NCI-H1105 (cell line): ENCODE results near the gene KANK2.
"Not testable (repeated sequence)": the region's sequence is repeated elsewhere in the genome, so short reads cannot be mapped to it uniquely, and the experiment has no call there.

Experiments
- DNase-seq: peaks from one replicate; lab custom pipeline; 2025; lab: John Stamatoyannopoulos, UW

KANK2 gene

DNA sequence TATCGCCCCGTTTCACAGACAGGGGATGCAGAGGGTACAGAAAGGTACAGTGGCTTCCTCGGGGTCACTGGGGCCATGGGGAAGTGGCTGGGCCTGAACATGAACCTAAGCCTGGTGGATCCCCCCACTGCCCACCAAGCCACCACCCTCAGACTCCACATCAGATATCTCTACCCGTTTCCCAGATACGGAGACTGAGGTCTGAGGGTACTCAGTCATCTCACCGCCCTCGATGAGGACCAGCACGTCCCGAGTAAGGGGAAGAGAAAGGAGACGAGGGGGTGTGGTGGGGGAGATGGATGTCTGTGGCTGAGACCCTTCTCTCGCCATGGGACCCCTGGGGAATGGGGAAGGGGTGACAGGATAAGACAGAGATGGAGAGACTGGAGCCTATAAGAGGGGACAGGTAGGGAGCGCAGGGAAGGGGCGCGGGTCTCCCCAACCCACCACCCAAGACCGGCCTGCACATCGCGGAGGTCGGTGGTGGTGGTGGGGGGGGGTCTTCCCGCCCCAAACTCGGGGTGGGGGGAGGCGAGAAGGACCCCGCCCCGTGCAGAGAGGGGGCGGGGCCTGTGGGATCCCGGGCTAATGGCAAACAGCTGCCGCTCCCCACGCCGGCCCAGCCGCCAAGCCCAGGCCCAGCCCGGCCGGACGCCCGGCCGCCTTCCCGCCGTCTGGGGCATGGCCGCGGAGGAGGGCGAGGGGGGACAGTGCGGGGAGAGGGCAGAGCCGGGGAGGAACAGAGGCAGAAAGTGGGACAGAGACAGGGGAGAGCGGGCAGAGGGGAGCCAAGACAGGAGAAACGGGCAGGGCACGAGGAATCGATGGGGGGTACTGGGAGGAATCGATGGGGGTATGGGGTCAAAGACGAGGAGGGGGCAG lies 698 bp downstream of the KANK2 start:
- no peak for DNase-seq

GRCh38 chr19:11195681-11196080 lies 1.7 kb downstream of the KANK2 start:
- no peak for DNase-seq

DNA sequence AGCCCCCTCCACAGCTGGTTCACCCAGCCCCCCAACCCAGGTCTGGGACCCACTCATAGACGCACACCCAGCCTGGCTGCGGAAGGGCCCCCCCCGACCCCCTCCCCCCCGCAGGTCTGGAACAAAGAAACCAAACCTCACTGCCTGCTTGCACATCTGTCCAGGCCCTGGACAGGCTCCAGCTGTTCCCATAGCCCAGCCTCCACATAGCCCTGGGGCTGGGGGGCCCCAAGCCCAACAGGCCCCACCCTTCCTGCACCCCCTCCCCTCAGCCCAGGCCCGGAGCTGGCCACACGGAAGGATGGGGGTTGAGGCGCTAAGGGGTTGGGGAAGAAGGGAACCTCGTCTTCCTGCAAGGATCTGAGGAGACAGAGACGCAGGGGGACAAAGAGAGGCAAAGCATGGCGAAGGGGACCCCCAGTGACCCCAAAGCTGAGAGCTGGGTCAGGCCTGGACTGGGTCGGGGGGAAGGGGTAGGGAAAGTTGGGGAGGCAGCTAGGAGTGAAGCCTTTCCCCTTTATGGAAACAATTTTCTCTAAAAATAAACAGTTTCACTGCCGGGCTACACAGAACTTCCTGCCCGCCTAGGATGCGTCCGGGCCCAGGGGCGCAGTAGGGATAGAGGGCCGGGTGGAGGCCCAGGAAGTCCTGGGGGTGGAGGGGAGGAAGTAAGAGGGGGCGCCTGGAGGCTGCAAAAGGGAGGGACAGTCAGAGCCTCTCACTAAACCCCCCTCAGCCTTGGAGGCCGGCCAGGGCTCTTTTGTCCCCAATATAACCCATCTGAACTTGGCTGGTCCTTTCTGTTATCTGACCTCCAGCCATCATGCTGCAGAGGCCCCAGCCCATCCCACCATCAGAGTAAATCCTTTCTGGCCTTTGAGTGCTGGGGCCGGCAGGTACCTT lies 2.4 kb downstream of the KANK2 start:
- no peak for DNase-seq

GRCh38 chr19:11194173-11194572 lies 3.2 kb downstream of the KANK2 start:
- no peak for DNase-seq

DNA sequence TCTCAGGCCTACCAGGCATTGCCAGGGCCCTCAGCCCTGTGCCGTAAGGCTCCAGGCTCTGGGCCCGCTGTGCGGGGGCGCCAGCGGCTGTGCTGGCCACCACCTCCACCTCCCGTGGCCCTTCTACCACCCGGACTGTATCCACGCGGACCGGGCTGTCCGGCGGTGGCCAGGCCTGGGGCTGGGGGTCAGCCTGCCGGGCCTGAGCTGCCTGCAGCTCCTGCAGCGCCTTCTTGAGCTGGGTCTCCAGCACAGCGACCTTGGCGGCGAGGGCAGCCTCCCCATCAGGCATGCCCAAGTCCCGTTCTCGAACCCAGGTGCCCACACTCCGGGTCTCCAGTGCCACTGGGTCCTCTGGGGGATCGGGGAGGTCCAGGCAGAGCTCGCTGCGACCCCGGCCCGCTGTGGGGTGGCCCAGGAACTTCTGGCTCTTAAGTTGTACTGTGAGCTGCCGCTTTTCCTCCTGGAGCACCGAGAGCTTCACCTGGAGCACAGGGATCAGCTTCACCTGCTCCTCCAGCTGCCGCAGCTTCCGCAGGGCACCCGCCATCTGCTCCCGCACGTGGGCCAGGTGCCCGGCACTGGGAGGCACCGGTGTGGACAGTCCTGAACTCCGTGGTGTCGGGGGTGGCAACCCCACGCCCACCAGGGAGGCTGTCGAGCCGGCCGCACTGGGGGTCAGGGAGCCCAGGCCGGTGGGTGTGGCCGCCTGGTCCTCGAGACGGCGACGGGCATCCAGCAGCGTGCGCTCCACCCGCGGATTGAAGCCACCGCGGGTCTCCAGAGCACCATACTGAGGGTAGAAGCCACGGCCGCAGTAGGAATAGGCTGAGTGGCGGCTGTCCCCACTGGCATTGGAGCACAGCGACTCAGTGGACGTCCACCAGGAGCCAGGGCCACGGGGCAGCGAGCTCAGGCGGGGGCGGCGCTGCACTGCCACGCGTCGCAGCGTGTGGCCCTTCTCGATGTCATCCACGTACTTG lies 4.1 kb downstream of the KANK2 start:
- no peak for DNase-seq

- no peak for DNase-seq
Measured at GRCh38 chr19:11191934-11192333, 5.4 kb downstream of the KANK2 start.

DNA sequence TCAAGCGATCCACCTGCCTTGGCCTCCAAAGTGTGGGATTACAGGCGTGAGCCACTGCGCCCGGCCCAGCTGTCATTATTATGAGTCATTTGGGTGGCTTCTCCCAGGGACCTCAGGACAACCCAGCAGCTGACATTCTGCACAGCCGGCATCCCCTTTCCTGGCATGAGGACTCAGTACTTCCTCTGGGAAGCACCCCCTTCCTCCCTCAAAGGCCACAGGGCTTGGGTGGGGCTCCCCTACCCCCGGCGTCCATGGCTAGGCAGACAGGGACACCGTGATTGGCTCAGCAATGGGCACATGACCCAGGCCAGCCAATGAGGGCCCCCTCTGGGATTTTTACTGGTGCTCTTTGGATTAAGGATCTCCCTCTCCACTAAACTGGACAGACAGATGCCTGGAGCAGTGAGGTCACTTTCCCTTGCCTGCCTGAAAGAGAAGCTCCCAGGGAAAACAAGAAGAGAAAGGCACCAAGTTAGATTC lies 6.0 kb downstream of the KANK2 start:
- DNase-seq: no peak

DNA sequence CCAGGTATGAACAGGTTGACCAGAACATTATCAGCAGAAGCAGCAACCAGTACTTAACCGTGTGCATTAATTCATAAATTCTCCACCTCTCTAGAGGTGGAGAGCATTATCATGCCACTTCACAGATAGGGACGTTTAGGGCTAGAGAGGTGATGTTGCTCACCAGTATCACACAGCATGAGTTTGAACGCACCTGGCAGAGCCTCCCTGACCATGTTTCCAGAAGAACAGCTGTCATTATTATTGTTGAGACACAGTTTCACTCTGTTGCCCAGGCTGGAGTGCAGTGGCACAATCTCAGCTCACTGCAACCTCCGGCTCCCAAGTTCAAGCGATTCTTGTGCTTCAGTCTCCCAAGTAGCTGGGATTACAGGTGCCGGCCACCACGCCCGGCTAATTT lies 6.8 kb downstream of the KANK2 start:
- no peak for DNase-seq

- no peak for DNase-seq
Measured at GRCh38 chr19:11187441-11187840, 9.9 kb downstream of the KANK2 start.

DNA sequence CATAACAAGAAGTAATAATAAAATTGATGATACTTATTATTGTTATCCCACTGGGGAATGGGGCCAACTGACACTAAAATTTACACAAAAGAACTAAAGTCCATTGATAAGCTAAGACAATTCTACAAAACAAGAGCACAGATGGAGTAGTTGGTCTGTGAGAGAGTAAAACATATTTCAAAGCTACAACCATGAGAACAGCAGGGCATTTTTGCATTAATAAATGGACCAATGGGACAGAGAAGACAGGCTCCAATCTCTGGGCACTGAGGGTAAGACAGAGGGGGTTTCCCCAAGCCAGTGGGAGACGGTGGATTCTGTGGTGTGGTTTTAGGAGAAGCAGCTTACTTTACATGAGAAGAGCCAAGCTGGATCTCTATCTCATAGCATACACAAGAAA lies 14.4 kb downstream of the KANK2 start:
- no peak for DNase-seq

DNA sequence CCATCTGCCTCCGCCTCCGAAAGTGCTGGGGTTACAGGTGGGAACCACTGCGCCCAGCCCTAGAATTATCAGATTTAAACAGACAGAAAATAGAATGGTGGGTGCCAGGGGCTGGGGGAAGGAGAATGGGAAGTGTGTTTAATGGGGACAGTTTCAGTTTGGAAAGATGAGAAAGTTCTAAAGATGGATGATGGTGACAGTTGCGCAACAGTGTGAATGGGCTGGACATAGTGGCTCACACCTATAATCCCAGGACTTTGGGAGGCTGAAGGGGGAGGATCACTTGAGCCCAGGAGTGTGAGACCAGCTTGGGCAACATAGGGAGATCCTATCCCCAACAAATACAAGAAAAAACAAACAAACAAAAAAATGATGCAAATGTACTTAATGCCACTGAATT lies 15.9 kb downstream of the KANK2 start:
- no peak for DNase-seq

GRCh38 chr19:11180975-11181374 lies 16.4 kb downstream of the KANK2 start:
- not testable (repeated sequence) for DNase-seq

DNA sequence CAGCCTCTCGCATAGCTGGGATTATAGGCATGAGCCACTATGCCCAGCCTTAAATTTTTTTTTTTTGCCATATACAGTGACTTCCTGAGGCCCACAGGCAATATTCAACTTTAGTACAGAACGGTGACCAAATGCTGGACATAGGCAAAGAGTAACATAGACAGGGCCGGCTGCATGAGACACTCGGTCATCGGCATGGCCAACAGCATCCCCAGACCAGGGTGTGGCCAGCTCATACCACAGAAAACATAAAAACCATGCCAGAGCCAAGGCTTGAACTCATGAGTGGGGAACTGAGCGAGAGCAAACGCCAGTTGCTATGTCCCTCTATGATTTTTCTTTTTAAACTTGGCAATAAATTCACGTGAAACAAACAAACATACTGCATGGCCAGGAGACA lies 17.0 kb downstream of the KANK2 start:
- no peak for DNase-seq

DNA sequence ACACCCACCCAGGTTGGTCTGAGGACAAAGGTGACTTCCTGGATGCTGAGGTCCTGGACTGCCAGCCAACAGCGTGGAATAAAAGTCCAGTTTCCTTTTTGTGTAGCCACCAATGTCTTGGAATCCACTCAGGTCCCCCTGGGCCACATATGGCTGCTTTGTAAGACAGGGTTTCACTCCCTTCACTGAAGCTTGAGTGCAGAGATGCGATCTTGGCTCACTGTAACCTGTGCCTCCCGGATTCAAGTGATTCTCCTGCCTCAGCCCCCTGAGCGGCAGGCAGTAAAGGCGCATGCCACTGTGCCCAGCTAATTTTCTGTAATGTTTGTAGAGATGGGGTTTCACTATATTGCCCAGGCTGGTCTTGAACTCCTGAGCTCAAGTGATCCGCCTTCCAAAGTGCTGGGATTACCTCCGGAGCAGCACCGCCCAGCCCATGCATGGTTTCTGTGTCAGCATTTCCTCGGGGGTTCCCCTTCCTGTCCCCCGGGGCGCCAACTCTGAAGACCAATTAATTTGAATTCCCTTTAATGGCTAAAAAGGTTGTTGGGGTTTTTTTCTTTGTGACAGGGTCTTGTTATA lies 17.5 kb downstream of the KANK2 start:
- DNase-seq: no peak

GRCh38 chr19:11179145-11179465 lies 18.2 kb downstream of the KANK2 start:
- not testable (repeated sequence) for DNase-seq

- DNase-seq: no peak
Measured at GRCh38 chr19:11177592-11177991, 19.8 kb downstream of the KANK2 start.

- no peak for DNase-seq
Measured at GRCh38 chr19:11176466-11177193, 20.7 kb downstream of the KANK2 start.

GRCh38 chr19:11175920-11176319 lies 21.4 kb downstream of the KANK2 start:
- DNase-seq: no peak

GRCh38 chr19:11174336-11174735 lies 23.0 kb downstream of the KANK2 start:
- no peak for DNase-seq

GRCh38 chr19:11173516-11174155 lies 23.7 kb downstream of the KANK2 start:
- DNase-seq: no peak
